Adrenal gland (tissue), 12 donors: Measurements from ENCODE around the gene MAPKAP1. TPM values are rescaled to one million over a fixed set of nuclear protein-coding genes. Genes with fewer than 3 reads are reported as not detected.

Experiments
- DNase-seq, 7 donors: peaks; one replicate each; pipeline ENCODE4 v3.0.0-alpha.2; 2019 to 2020
- H3K27ac ChIP-seq, 5 donors: fragments of 200-600 bp; sonication (generic) in 4 of 5; 1 replicate in 3 of 5; 2 replicates in 2 of 5; pipeline versions ENCODE4 v1.5.1 to v1.8.0; 2016 to 2020; ENCODE audit warnings: mild to moderate bottlenecking in 1 of 5
- H3K27me3 ChIP-seq: fragments of 200-600 bp; 2 replicates; pipeline ENCODE4 v1.8.0; 2021
- H3K36me3 ChIP-seq, 2 donors: fragments of 200-600 bp; replicated peaks in 1 of 2; 1 replicate in 1 of 2; 2 replicates in 1 of 2; pipeline versions ENCODE4 v1.5.1 to v1.8.0; 2018 to 2022
- H3K4me1 ChIP-seq, 2 donors: fragments of 200-600 bp; replicated peaks in 1 of 2; 1 replicate in 1 of 2; 2 replicates in 1 of 2; pipeline versions ENCODE4 v1.5.1 to v1.8.0; 2018 to 2021
- H3K4me3 ChIP-seq, 4 donors: fragments of 200-600 bp; sonication (generic) in 3 of 4; one replicate each; pipeline ENCODE4 v1.5.1; 2016 to 2018
- H3K9me3 ChIP-seq, 3 donors: fragments of 200-600 bp; sonication (generic) in 1 of 3; replicated peaks in 1 of 3; 1 replicate in 2 of 3; 2 replicates in 1 of 3; pipeline versions ENCODE4 v1.5.1 to v1.8.0; 2016 to 2021
- POLR2A ChIP-seq, 2 donors: fragments of 450-650 bp; IDR thresholded peaks; one replicate each; pipeline ENCODE4 v1.6.1; 2017; ENCODE audit warnings: antibody characterized with exemption in 2 of 2, mild to moderate bottlenecking in 2 of 2, moderate library complexity in 1 of 2
- WGBS, 4 donors: extraction: QIAGEN DNeasy Blood & Tissue Kit in 2 of 4; methylation state at CpG; one replicate each; pipeline versions ENCODE4 v1.1.5 to v1.1.7; 2013 to 2017; 5-methylcytosine and 5-hydroxymethylcytosine counted together
- intact Hi-C, 2 donors: fragments of 100-400 bp; cut with DNase I; formaldehyde crosslinking; loops; one replicate each; pipeline versions ENCODE4 v1.14.1 to v1.15.0; 2022 to 2023
- polyA plus RNA-seq, 3 donors: library from polyadenylated mRNA; stranded (reverse); fragments of 200-250 nt in 2 of 3; fragments of 350-450 nt in 1 of 3; fragmentation: Illumina TruSeq in 1 of 3; extraction: RNeasy Lipid Tissue Mini Kit (QIAGEN cat#74804) in 1 of 3; gene quantifications; one replicate each; pipeline ENCODE4 v1.2.3, GENCODE V29; 2013 to 2014
- total RNA-seq, 9 donors: library from RNA; depleted of rRNA in 4 of 9; stranded (reverse); fragments of >200 nt in 4 of 9; fragments of 120-200 nt in 1 of 9; fragmentation: NEBNext Ultra II Directional in 1 of 9; extraction: Animal tissue kit (Norgen Biotek cat#: 25700) in 1 of 9; gene quantifications; one replicate each; pipeline versions ENCODE4 v1.1.0 to v1.2.4, GENCODE V29; 2013 to 2023
- TF ChIP-seq, protein P1 (sequence below), 6 experiments: fragments of 450-650 bp in 4 of 6; fragments of 200-600 bp in 2 of 6; sonication (generic) in 1 of 6; IDR thresholded peaks; 1 replicate in 5 of 6; 2 replicates in 1 of 6; pipeline versions ENCODE4 v1.5.1 to v1.8.0; 2016 to 2021; ENCODE audit warnings: antibody characterized with exemption in 6 of 6, mild to moderate bottlenecking in 2 of 6, moderate library complexity in 1 of 6
- donor health status: healthy with polysubstance abuse.
- donor health status: Bipolar disorder and iron deficiency.
- donor health status: DM: yes; HTN: yes; CAD: no.
- donor health status: DM: no; HTN: no; CAD: no.
- donor health status: DM: no; HTN: no; CAD: no.
- donor health status: DM: yes; HTN: yes; CAD: no.

MAPKAP1 gene
- total and polyA plus RNA-seq, 12 donors = 72.2 to 156 (median 94.9) TPM

DNA sequence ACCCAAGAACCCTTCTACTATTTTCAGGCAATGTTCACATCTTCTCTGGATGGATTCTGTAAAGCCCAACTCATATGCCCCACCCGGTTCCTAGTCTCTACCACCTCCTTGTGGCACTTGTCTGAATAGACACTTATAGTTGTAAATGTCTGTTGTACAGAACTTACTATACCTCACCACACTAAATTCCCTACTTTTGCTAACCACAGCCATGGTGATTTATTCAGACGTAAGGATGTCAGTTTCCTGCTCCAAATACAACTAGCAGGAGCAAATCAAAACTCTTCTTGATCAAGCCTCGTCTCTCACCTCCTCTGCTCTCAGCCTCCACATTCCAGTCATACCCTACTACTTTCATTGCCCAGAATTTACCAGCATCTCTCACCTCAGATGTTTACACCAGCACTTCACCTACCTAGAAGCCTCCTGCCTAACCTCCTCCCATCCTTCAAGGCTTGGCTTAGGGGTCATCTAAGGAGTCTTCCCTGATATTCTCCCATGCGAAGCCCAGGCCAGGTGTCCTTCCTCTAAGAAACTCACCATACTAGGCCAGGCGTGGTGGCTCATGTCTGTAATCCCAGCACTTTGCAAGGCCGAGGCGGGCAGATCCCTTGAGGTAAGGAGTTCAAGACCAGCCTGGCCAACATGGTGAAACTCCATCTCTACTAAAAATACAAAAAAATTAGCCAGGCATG is 75.5 kb downstream of the MAPKAP1 start:
- Histone ChIP-seq H3K4me1 (peaks cover 24 to 27% of the 10 kb centered on the region in 2 donors), H3K36me3 (no peaks in the 10 kb centered on the region), H3K4me3 (no peak overlapping the region), H3K9me3 (no peaks in the 10 kb centered on the region), H3K27me3 (no peaks in the 10 kb centered on the region), H3K27ac (no peak overlapping the region)
- DNase-seq = peak; percentile 25 to 72 (median 37)
- 74 to 86% (median 80%) methylated on average over 5 to 7 of the region's 7 CpGs for WGBS, 4 donors
- intact Hi-C loops = loop anchor here (5.0 to 10.0 kb wide), 3 partner anchors 69 to 227 kb away; no protein-coding TSS in a partner anchor
- TF ChIP-seq, protein P1, sequence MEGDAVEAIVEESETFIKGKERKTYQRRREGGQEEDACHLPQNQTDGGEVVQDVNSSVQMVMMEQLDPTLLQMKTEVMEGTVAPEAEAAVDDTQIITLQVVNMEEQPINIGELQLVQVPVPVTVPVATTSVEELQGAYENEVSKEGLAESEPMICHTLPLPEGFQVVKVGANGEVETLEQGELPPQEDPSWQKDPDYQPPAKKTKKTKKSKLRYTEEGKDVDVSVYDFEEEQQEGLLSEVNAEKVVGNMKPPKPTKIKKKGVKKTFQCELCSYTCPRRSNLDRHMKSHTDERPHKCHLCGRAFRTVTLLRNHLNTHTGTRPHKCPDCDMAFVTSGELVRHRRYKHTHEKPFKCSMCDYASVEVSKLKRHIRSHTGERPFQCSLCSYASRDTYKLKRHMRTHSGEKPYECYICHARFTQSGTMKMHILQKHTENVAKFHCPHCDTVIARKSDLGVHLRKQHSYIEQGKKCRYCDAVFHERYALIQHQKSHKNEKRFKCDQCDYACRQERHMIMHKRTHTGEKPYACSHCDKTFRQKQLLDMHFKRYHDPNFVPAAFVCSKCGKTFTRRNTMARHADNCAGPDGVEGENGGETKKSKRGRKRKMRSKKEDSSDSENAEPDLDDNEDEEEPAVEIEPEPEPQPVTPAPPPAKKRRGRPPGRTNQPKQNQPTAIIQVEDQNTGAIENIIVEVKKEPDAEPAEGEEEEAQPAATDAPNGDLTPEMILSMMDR (IDR thresholded peaks at IDR 0.05) = peak; percentile 39 to 76 (median 69)
- no peak for TF ChIP-seq POLR2A (IDR thresholded peaks at IDR 0.05)

DNA sequence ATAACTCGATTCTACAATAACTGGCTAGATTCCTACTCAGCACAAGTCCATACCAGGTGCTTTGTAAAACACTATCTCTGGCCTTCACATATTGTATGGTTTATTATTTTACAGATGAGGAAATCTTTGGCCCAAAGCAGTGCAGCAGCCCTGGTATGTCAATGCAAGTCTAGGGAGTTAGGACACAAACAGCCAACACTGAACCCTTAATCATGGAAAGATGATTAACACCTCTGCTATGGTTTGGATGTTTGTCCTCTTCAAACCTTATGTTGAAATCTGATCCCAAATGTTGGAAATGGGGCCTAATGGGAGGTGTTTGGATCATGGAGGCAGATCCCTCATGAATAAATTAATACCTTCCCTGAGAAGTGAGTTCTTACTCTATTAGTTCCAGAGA is 76.6 kb downstream of the MAPKAP1 start:
- TF ChIP-seq POLR2A (IDR thresholded peaks at IDR 0.05) = no peak
- TF ChIP-seq, protein P1 (IDR thresholded peaks at IDR 0.05) = no peak
- H3K4me3 ChIP-seq = no peak overlapping the region
- peaks cover 24 to 27% of the 10 kb centered on the region in 2 donors for H3K4me1 ChIP-seq

DNA sequence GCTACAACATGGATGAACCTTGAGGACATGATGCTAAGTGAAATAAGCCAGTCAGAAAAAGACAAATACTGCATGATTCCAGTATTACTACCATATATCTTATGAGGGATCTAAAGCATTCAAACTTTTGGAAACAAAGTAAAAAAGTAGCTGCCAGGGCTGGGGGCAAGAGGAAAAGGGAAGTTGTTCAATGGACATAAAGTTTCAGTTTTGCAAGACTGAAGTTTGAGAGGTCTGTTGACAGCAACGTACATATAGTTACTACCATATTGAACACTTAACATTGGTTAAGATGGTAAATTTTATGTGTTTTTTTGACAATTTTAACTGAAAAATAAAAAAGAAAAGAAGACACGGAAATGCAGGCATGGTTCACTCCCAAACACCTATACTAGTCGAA is 77.6 kb downstream of the MAPKAP1 start:
- 78 to 85% (median 84%) methylated on average over 3 of the region's 3 CpGs for WGBS, 4 donors
- Histone ChIP-seq H3K27me3 (no peaks in the 10 kb centered on the region), H3K4me1 (peaks cover 19 to 22% of the 10 kb centered on the region in 2 donors), H3K36me3 (no peaks in the 10 kb centered on the region), H3K4me3 (no peak overlapping the region), H3K27ac (no peak overlapping the region), H3K9me3 (no peaks in the 10 kb centered on the region)
- no peak for TF ChIP-seq POLR2A (IDR thresholded peaks at IDR 0.05)
- TF ChIP-seq, protein P1 (IDR thresholded peaks at IDR 0.05) = no peak
- no peak for DNase-seq
- intact Hi-C loops = no loop called here

More for the DNA sequence above, 76.6 kb downstream of the MAPKAP1 start:
- Histone ChIP-seq H3K27me3 (no peaks in the 10 kb centered on the region), H3K9me3 (no peaks in the 10 kb centered on the region), H3K36me3 (no peaks in the 10 kb centered on the region), H3K27ac (no peak overlapping the region)
- intact Hi-C loops = loop anchor here (5.0 to 10.0 kb wide), 3 partner anchors 68 to 226 kb away; no protein-coding TSS in a partner anchor
- 94 to 100% (median 100%) methylated on average over 1 of the region's 1 CpG for whole genome bisulfite sequencing, 4 donors
- no peak for DNase-seq

DNA sequence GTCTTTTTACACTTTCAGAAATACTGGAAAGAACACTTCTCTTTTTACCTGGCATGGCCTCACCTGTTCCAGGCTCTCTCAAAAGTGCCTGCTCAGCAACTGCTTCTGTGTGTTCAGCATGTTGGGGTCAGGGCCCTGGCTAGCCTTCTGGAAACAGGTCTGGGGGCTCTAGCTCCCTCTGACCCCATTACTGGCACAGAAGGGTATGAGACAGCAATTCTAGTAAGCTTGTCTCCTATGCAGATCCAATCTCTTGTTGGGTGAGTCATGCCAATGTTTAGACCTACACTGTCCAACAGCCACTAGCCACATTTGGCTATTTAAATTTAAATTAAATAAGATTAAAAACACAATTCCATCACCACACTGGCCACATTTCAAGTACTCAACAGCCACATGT is 80.8 kb downstream of the MAPKAP1 start:
- Histone ChIP-seq H3K27me3 (no peaks in the 10 kb centered on the region), H3K27ac (no peak overlapping the region), H3K36me3 (no peaks in the 10 kb centered on the region), H3K9me3 (no peaks in the 10 kb centered on the region), H3K4me1 (no peaks in the 10 kb centered on the region), H3K4me3 (no peak overlapping the region)
- intact Hi-C loops = no loop called here
- DNase-seq = no peak
- TF ChIP-seq, protein P1 (IDR thresholded peaks at IDR 0.05) = no peak
- no peak for TF ChIP-seq POLR2A (IDR thresholded peaks at IDR 0.05)
